ENCODE data around the gene GOLGA8K. TPM values are rescaled to one million over a fixed set of nuclear protein-coding genes. Genes with fewer than 3 reads are reported as not detected.
A peak's percentile ranks its signal among the peaks of the same experiment; 100 is the strongest.
"Not testable (repeated sequence)": the region's sequence is repeated elsewhere in the genome, so short reads cannot be mapped to it uniquely, and the experiment has no call there.

The GOLGA8K gene
- total and polyA plus RNA-seq, 2 donors (not counting 1 experiment from before 2014, with no cell fraction given) = 0.13 to 0.59 TPM

- not testable (repeated sequence) for DNase-seq; H3K9ac ChIP-seq (ENCODE audit: low read length)
- no CpG with 5 or more reads among the region's 4 CpGs for WGBS (ENCODE audit: insufficient coverage)
These were observed 23.4 kb upstream of the GOLGA8K start for GRCh38 chr15:32426511-32426910.

GRCh38 chr15:32407903-32408302 lies 4.8 kb upstream of the GOLGA8K start:
- H3K4me2 ChIP-seq (replicated peaks; ENCODE audit: low read depth, low read length, poor library complexity, severe bottlenecking); H3K27me3 ChIP-seq (replicated peaks in 1 of 4; ENCODE audit: control extremely low read depth in 1 of 4, control insufficient read depth in 3 of 4, insufficient read depth in 4 of 4, low read length in 3 of 4); POLR2A ChIA-PET; CTCF ChIA-PET; H3K4me1 ChIP-seq (ENCODE audit: control insufficient read depth in 2 of 2, insufficient read depth in 2 of 2, low read length in 2 of 2); H3K27ac ChIP-seq (ENCODE audit: low read length in 2 of 2); H3K79me2 ChIP-seq (ENCODE audit: control insufficient read depth, insufficient read depth, low read length); H3K4me3 Mint-ChIP-seq; H3K9me3 ChIP-seq (ENCODE audit: control extremely low read depth in 1 of 3, control insufficient read depth in 2 of 3, insufficient read depth in 1 of 3, low read length in 2 of 3); H3K4me1 Mint-ChIP-seq; H2AFZ ChIP-seq (ENCODE audit: insufficient read depth, low read depth, low read length, poor library complexity, severe bottlenecking); H4K20me1 ChIP-seq (ENCODE audit: control insufficient read depth, insufficient read depth, low read length, poor library complexity, severe bottlenecking); H3K4me3 ChIP-seq (ENCODE audit: control extremely low read depth in 1 of 5, extremely low read depth in 1 of 5, insufficient read depth in 1 of 5, low read depth in 2 of 5, low read length in 4 of 5); H3K36me3 ChIP-seq (replicated peaks in 1 of 2; ENCODE audit: control extremely low read depth in 1 of 2, control insufficient read depth in 1 of 2, extremely low read depth in 1 of 2, insufficient read depth in 2 of 2, low read length in 1 of 2); intact Hi-C loops (cut with micrococcal nuclease); H3K27ac Mint-ChIP-seq; ATAC-seq (ENCODE audit: low read depth); H3K9me3 Mint-ChIP-seq (ENCODE audit: insufficient read depth); H3K9ac ChIP-seq (ENCODE audit: low read length); H3K27me3 Mint-ChIP-seq; DNase-seq: not testable (repeated sequence)
- TF ChIP-seq, protein P1, sequence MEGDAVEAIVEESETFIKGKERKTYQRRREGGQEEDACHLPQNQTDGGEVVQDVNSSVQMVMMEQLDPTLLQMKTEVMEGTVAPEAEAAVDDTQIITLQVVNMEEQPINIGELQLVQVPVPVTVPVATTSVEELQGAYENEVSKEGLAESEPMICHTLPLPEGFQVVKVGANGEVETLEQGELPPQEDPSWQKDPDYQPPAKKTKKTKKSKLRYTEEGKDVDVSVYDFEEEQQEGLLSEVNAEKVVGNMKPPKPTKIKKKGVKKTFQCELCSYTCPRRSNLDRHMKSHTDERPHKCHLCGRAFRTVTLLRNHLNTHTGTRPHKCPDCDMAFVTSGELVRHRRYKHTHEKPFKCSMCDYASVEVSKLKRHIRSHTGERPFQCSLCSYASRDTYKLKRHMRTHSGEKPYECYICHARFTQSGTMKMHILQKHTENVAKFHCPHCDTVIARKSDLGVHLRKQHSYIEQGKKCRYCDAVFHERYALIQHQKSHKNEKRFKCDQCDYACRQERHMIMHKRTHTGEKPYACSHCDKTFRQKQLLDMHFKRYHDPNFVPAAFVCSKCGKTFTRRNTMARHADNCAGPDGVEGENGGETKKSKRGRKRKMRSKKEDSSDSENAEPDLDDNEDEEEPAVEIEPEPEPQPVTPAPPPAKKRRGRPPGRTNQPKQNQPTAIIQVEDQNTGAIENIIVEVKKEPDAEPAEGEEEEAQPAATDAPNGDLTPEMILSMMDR (IDR thresholded peaks at IDR 0.05) = peak; percentile 27
- no CpG with 5 or more reads among the region's 3 CpGs for WGBS (ENCODE audit: insufficient coverage)

More at GRCh38 chr15:32426511-32426910, 23.4 kb upstream of the GOLGA8K start:
- CTCF ChIA-PET; H3K9me3 ChIP-seq (ENCODE audit: control extremely low read depth in 1 of 3, control insufficient read depth in 2 of 3, insufficient read depth in 1 of 3, low read length in 2 of 3); H3K4me3 Mint-ChIP-seq; ATAC-seq (ENCODE audit: low read depth); H3K27ac ChIP-seq (ENCODE audit: low read length in 2 of 2); H3K4me1 Mint-ChIP-seq; H4K20me1 ChIP-seq (ENCODE audit: control insufficient read depth, insufficient read depth, low read length, poor library complexity, severe bottlenecking); H2AFZ ChIP-seq (ENCODE audit: insufficient read depth, low read depth, low read length, poor library complexity, severe bottlenecking); H3K4me2 ChIP-seq (replicated peaks; ENCODE audit: low read depth, low read length, poor library complexity, severe bottlenecking); POLR2A ChIA-PET; H3K4me1 ChIP-seq (ENCODE audit: control insufficient read depth in 2 of 2, insufficient read depth in 2 of 2, low read length in 2 of 2); H3K9me3 Mint-ChIP-seq (ENCODE audit: insufficient read depth); H3K27ac Mint-ChIP-seq; H3K36me3 ChIP-seq (replicated peaks in 1 of 2; ENCODE audit: control extremely low read depth in 1 of 2, control insufficient read depth in 1 of 2, extremely low read depth in 1 of 2, insufficient read depth in 2 of 2, low read length in 1 of 2); H3K27me3 ChIP-seq (replicated peaks in 1 of 4; ENCODE audit: control extremely low read depth in 1 of 4, control insufficient read depth in 3 of 4, insufficient read depth in 4 of 4, low read length in 3 of 4); H3K4me3 ChIP-seq (ENCODE audit: control extremely low read depth in 1 of 5, extremely low read depth in 1 of 5, insufficient read depth in 1 of 5, low read depth in 2 of 5, low read length in 4 of 5); H3K79me2 ChIP-seq (ENCODE audit: control insufficient read depth, insufficient read depth, low read length); intact Hi-C loops (cut with micrococcal nuclease); H3K27me3 Mint-ChIP-seq: not testable (repeated sequence)

GRCh38 chr15:32396522-32396921 lies 6.6 kb downstream of the GOLGA8K start:
- H3K27me3 ChIP-seq (replicated peaks in 1 of 4; ENCODE audit: control extremely low read depth in 1 of 4, control insufficient read depth in 3 of 4, insufficient read depth in 4 of 4, low read length in 3 of 4); H3K9me3 Mint-ChIP-seq (ENCODE audit: insufficient read depth); H3K4me3 ChIP-seq (ENCODE audit: control extremely low read depth in 1 of 5, extremely low read depth in 1 of 5, insufficient read depth in 1 of 5, low read depth in 2 of 5, low read length in 4 of 5); intact Hi-C loops (cut with micrococcal nuclease); H3K27me3 Mint-ChIP-seq; DNase-seq; H3K79me2 ChIP-seq (ENCODE audit: control insufficient read depth, insufficient read depth, low read length); CTCF ChIA-PET; H3K4me3 Mint-ChIP-seq; H3K27ac Mint-ChIP-seq; H2AFZ ChIP-seq (ENCODE audit: insufficient read depth, low read depth, low read length, poor library complexity, severe bottlenecking); H3K4me2 ChIP-seq (replicated peaks; ENCODE audit: low read depth, low read length, poor library complexity, severe bottlenecking); H3K4me1 ChIP-seq (ENCODE audit: control insufficient read depth in 2 of 2, insufficient read depth in 2 of 2, low read length in 2 of 2); H3K27ac ChIP-seq (ENCODE audit: low read length in 2 of 2); H3K36me3 ChIP-seq (replicated peaks in 1 of 2; ENCODE audit: control extremely low read depth in 1 of 2, control insufficient read depth in 1 of 2, extremely low read depth in 1 of 2, insufficient read depth in 2 of 2, low read length in 1 of 2); POLR2A ChIA-PET; ATAC-seq (ENCODE audit: low read depth); H3K9ac ChIP-seq (ENCODE audit: low read length); H3K4me1 Mint-ChIP-seq; H3K9me3 ChIP-seq (ENCODE audit: control extremely low read depth in 1 of 3, control insufficient read depth in 2 of 3, insufficient read depth in 1 of 3, low read length in 2 of 3); H4K20me1 ChIP-seq (ENCODE audit: control insufficient read depth, insufficient read depth, low read length, poor library complexity, severe bottlenecking): not testable (repeated sequence)
- WGBS (ENCODE audit: insufficient coverage) = no CpG with 5 or more reads among the region's 8 CpGs

DNA sequence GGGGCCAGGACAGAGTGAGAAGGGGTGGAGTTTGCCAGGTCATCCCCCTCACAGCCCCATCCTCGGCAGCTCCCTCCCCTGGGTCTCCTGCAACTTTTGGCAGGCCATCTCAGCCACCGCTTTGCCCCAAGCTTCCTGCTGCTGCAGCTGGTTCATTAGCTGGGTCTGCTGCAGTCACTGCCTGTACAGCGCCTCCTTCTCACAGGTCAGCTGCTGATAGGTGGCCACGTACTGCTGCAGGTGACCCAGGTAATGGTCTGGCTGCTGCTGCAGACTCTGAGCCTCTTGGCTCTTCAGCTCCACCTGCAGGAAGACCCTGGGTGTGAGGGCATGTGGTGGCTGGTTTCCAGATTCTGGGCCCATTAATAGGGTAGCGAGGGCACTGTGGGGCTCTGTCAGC lies 8.3 kb downstream of the GOLGA8K start:
- H3K9me3 Mint-ChIP-seq (ENCODE audit: insufficient read depth); DNase-seq; H3K27ac Mint-ChIP-seq; H3K27me3 ChIP-seq (replicated peaks in 1 of 4; ENCODE audit: control extremely low read depth in 1 of 4, control insufficient read depth in 3 of 4, insufficient read depth in 4 of 4, low read length in 3 of 4); H3K27ac ChIP-seq (ENCODE audit: low read length in 2 of 2); H3K4me3 ChIP-seq (ENCODE audit: control extremely low read depth in 1 of 5, extremely low read depth in 1 of 5, insufficient read depth in 1 of 5, low read depth in 2 of 5, low read length in 4 of 5); CTCF ChIA-PET; H3K9ac ChIP-seq (ENCODE audit: low read length); H3K4me3 Mint-ChIP-seq; H3K4me2 ChIP-seq (replicated peaks; ENCODE audit: low read depth, low read length, poor library complexity, severe bottlenecking); ATAC-seq (ENCODE audit: low read depth); H3K36me3 ChIP-seq (replicated peaks in 1 of 2; ENCODE audit: control extremely low read depth in 1 of 2, control insufficient read depth in 1 of 2, extremely low read depth in 1 of 2, insufficient read depth in 2 of 2, low read length in 1 of 2); H3K4me1 ChIP-seq (ENCODE audit: control insufficient read depth in 2 of 2, insufficient read depth in 2 of 2, low read length in 2 of 2); H3K27me3 Mint-ChIP-seq; H3K4me1 Mint-ChIP-seq; H2AFZ ChIP-seq (ENCODE audit: insufficient read depth, low read depth, low read length, poor library complexity, severe bottlenecking); H3K79me2 ChIP-seq (ENCODE audit: control insufficient read depth, insufficient read depth, low read length); H3K9me3 ChIP-seq (ENCODE audit: control extremely low read depth in 1 of 3, control insufficient read depth in 2 of 3, insufficient read depth in 1 of 3, low read length in 2 of 3); POLR2A ChIA-PET; H4K20me1 ChIP-seq (ENCODE audit: control insufficient read depth, insufficient read depth, low read length, poor library complexity, severe bottlenecking); intact Hi-C loops (cut with micrococcal nuclease): not testable (repeated sequence)
- WGBS (ENCODE audit: insufficient coverage) = no CpG with 5 or more reads among the region's 5 CpGs
